HUES64 (cell line): ENCODE measurements around the gene FAM181B. TPM values are rescaled to one million over a fixed set of nuclear protein-coding genes. Genes with fewer than 3 reads are reported as not detected.

Experiments
- H3K27ac ChIP-seq: 2 replicates; pipeline ENCODE4 v1.7.0; 2013; ENCODE audit warnings: low read depth, low read length, inconsistent platforms
- H3K27me3 ChIP-seq: 2 replicates; pipeline ENCODE4 v1.6.1; 2013; ENCODE audit warnings: mild to moderate bottlenecking, low read length; ENCODE audit not compliant: insufficient read depth
- H3K36me3 ChIP-seq: 2 replicates; pipeline ENCODE4 v1.6.1; 2013; ENCODE audit warnings: mild to moderate bottlenecking, low read length; ENCODE audit not compliant: insufficient read depth
- H3K4me1 ChIP-seq: 2 replicates; pipeline ENCODE4 v1.6.1; 2013; ENCODE audit warnings: mild to moderate bottlenecking, low read length, moderate library complexity; ENCODE audit not compliant: insufficient read depth
- H3K4me3 ChIP-seq: 2 replicates; pipeline ENCODE4 v1.5.1; 2013; ENCODE audit warnings: mild to moderate bottlenecking, low read length, moderate library complexity
- H3K9ac ChIP-seq: 2 replicates; pipeline ENCODE4 v1.6.1; 2013; ENCODE audit warnings: mild to moderate bottlenecking, low read depth, low read length
- H3K9me3 ChIP-seq: 2 replicates; pipeline ENCODE4 v1.6.1; 2013; ENCODE audit warnings: low read depth, low read length; ENCODE audit not compliant: insufficient read depth
- WGBS: fragments of 150-250, 120-280 bp; methylation state at CpG from one replicate; pipeline ENCODE4 v1.1.7; 2013; ENCODE audit warnings: missing lambda C conversion rate; 5-methylcytosine and 5-hydroxymethylcytosine counted together
- polyA plus RNA-seq, 2 experiments: library from polyadenylated mRNA; stranded (reverse); fragments of 50-300 nt; gene quantifications; one replicate each; pipeline ENCODE4 v1.2.3, GENCODE V29; 2013

The FAM181B gene
- polyA plus RNA-seq (2013, experiment 1 of 2): 0.85 TPM
- 0.95 TPM for polyA plus RNA-seq (2013, experiment 2 of 2)

GRCh38 chr11:82733444-82734119, at the start of gene FAM181B:
Gene FAM181B (minus strand): TSS chr11:82733864. CDS start chr11:82733729, 135 bp downstream.
- under 1% methylated on average over 67 of the region's 67 CpGs for WGBS

GRCh38 chr11:82782825-82783374, 49.2 kb upstream of the FAM181B start:
- Histone ChIP-seq H3K9me3 (no peaks in the 10 kb centered on the region), H3K27ac (no peak overlapping the region), H3K4me3 (no peak overlapping the region), H3K36me3 (no peaks in the 10 kb centered on the region), H3K9ac (no peak overlapping the region), H3K4me1 (no peaks in the 10 kb centered on the region), H3K27me3 (no peaks in the 10 kb centered on the region)
- WGBS: 96% methylated on average over 1 of the region's 1 CpG

More at GRCh38 chr11:82733444-82734119, at the start of gene FAM181B:
- Histone ChIP-seq H3K27me3 (peaks cover 65% of the 10 kb centered on the region), H3K4me1 (peaks cover 30% of the 10 kb centered on the region; the same call in 1 of the 2 replicates), H3K4me3 (peak within 1 kb of the TSS; percentile 63), H3K36me3 (no peaks in the 10 kb centered on the region), H3K9ac (peak within 1 kb of the TSS; percentile 53), H3K9me3 (no peaks in the 10 kb centered on the region), H3K27ac (no peak within 1 kb of the TSS)

GRCh38 chr11:82778776-82779175, 45.1 kb upstream of the FAM181B start:
- Histone ChIP-seq H3K4me1 (no peaks in the 10 kb centered on the region), H3K9ac (no peak overlapping the region), H3K9me3 (no peaks in the 10 kb centered on the region), H3K36me3 (no peaks in the 10 kb centered on the region), H3K27me3 (no peaks in the 10 kb centered on the region), H3K4me3 (no peak overlapping the region), H3K27ac (no peak overlapping the region)
- WGBS: 95% methylated on average over 1 of the region's 1 CpG

GRCh38 chr11:82776377-82776776, 42.7 kb upstream of the FAM181B start:
- WGBS: 84% methylated on average over 2 of the region's 2 CpGs
- H3K4me3 ChIP-seq: no peak overlapping the region
- no peak overlapping the region for H3K27ac ChIP-seq
- no peaks in the 10 kb centered on the region for H3K9me3 ChIP-seq
- H3K9ac ChIP-seq: no peak overlapping the region
- H3K4me1 ChIP-seq: no peaks in the 10 kb centered on the region
- no peaks in the 10 kb centered on the region for H3K27me3 ChIP-seq
- no peaks in the 10 kb centered on the region for H3K36me3 ChIP-seq

GRCh38 chr11:82775736-82776346, 42.2 kb upstream of the FAM181B start:
- H3K9ac ChIP-seq: no peak overlapping the region
- 30% methylated on average over 3 of the region's 3 CpGs for WGBS
- H3K4me3 ChIP-seq: no peak overlapping the region
- no peaks in the 10 kb centered on the region for H3K9me3 ChIP-seq
- no peak overlapping the region for H3K27ac ChIP-seq
- H3K4me1 ChIP-seq: no peaks in the 10 kb centered on the region
- H3K27me3 ChIP-seq: no peaks in the 10 kb centered on the region
- no peaks in the 10 kb centered on the region for H3K36me3 ChIP-seq

- no peak overlapping the region for H3K27ac ChIP-seq
- no peak overlapping the region for H3K9ac ChIP-seq
- no peaks in the 10 kb centered on the region for H3K27me3 ChIP-seq
- no peaks in the 10 kb centered on the region for H3K36me3 ChIP-seq
- no CpG with 5 or more reads among the region's 1 CpG for WGBS
- no peaks in the 10 kb centered on the region for H3K4me1 ChIP-seq
- no peaks in the 10 kb centered on the region for H3K9me3 ChIP-seq
- H3K4me3 ChIP-seq: no peak overlapping the region
Observed at GRCh38 chr11:82775218-82775617, 41.6 kb upstream of the FAM181B start.

GRCh38 chr11:82771781-82772180, 38.1 kb upstream of the FAM181B start:
- Histone ChIP-seq H3K9me3 (no peaks in the 10 kb centered on the region), H3K27me3 (no peaks in the 10 kb centered on the region), H3K27ac (no peak overlapping the region), H3K4me1 (no peaks in the 10 kb centered on the region), H3K4me3 (no peak overlapping the region), H3K36me3 (no peaks in the 10 kb centered on the region), H3K9ac (no peak overlapping the region)
- 100% methylated on average over 1 of the region's 4 CpGs for WGBS

- no peaks in the 10 kb centered on the region for H3K4me1 ChIP-seq
- H3K4me3 ChIP-seq: no peak overlapping the region
- H3K9me3 ChIP-seq: no peaks in the 10 kb centered on the region
- H3K27me3 ChIP-seq: no peaks in the 10 kb centered on the region
- H3K36me3 ChIP-seq: no peaks in the 10 kb centered on the region
- no peak overlapping the region for H3K27ac ChIP-seq
- 87% methylated on average over 1 of the region's 1 CpG for WGBS
- H3K9ac ChIP-seq: no peak overlapping the region
Observed at GRCh38 chr11:82767123-82767522, 33.5 kb upstream of the FAM181B start.

GRCh38 chr11:82765466-82766034, 31.9 kb upstream of the FAM181B start:
- WGBS: 75% methylated on average over 10 of the region's 11 CpGs
- Histone ChIP-seq H3K9me3 (no peaks in the 10 kb centered on the region), H3K4me3 (no peak overlapping the region), H3K4me1 (no peaks in the 10 kb centered on the region), H3K9ac (no peak overlapping the region), H3K27me3 (no peaks in the 10 kb centered on the region), H3K27ac (no peak overlapping the region), H3K36me3 (no peaks in the 10 kb centered on the region)

- Histone ChIP-seq H3K27me3 (no peaks in the 10 kb centered on the region), H3K9me3 (no peaks in the 10 kb centered on the region), H3K4me1 (no peaks in the 10 kb centered on the region), H3K27ac (no peak overlapping the region), H3K4me3 (no peak overlapping the region), H3K9ac (no peak overlapping the region), H3K36me3 (no peaks in the 10 kb centered on the region)
- 85% methylated on average over 1 of the region's 1 CpG for WGBS
Observed at GRCh38 chr11:82763167-82763566, 29.5 kb upstream of the FAM181B start.

GRCh38 chr11:82759649-82760048, 26.0 kb upstream of the FAM181B start:
- no peaks in the 10 kb centered on the region for H3K27me3 ChIP-seq
- 94% methylated on average over 3 of the region's 3 CpGs for WGBS
- H3K36me3 ChIP-seq: no peaks in the 10 kb centered on the region
- H3K4me3 ChIP-seq: no peak overlapping the region
- peaks cover 12% of the 10 kb centered on the region; the same call in 1 of the 2 replicates for H3K4me1 ChIP-seq
- no peaks in the 10 kb centered on the region for H3K9me3 ChIP-seq
- no peak overlapping the region for H3K27ac ChIP-seq
- no peak overlapping the region for H3K9ac ChIP-seq
